Bronchial epithelial cell (primary cell): ENCODE measurements around the gene OPN4. TPM values are rescaled to one million over a fixed set of nuclear protein-coding genes. Genes with fewer than 3 reads are reported as not detected.

ENCODE experiments used
- DNase-seq: peaks from one replicate; pipeline ENCODE4 v3.0.0-alpha.2; 2010; ENCODE audit warnings: low read depth
- FAIRE-seq: peaks from 2 replicates; lab custom pipeline; 2011; peaks lifted over from hg19 to GRCh38; lab: Jason Lieb, UNC
- H3K27me3 ChIP-seq: 2 replicates; pipeline ENCODE4 v1.5.1; 2011; ENCODE audit warnings: low read length; ENCODE audit not compliant: control insufficient read depth, insufficient read depth
- H3K36me3 ChIP-seq: 2 replicates; pipeline ENCODE4 v1.5.1; 2011; ENCODE audit warnings: low read length; ENCODE audit not compliant: control insufficient read depth, insufficient read depth
- H3K4me3 ChIP-seq: 2 replicates; pipeline ENCODE4 v1.5.1; 2011; ENCODE audit warnings: mild to moderate bottlenecking, low read depth, low read length, control low read depth
- total RNA-seq: library from RNA; depleted of rRNA; stranded (reverse); fragments of >200 nt; gene quantifications from 2 replicates; pipeline ENCODE4 v1.2.1, GENCODE V29; 2014
- TF ChIP-seq, protein P1 (sequence below): IDR thresholded peaks from 2 replicates; pipeline ENCODE4 v1.5.1; 2011; ENCODE audit warnings: mild to moderate bottlenecking, moderate library complexity, low read length, control low read depth, inconsistent platforms; ENCODE audit not compliant: insufficient read depth, severe bottlenecking

Gene OPN4
- total RNA-seq, 1 donor from 2014 or later = not detected

DNA sequence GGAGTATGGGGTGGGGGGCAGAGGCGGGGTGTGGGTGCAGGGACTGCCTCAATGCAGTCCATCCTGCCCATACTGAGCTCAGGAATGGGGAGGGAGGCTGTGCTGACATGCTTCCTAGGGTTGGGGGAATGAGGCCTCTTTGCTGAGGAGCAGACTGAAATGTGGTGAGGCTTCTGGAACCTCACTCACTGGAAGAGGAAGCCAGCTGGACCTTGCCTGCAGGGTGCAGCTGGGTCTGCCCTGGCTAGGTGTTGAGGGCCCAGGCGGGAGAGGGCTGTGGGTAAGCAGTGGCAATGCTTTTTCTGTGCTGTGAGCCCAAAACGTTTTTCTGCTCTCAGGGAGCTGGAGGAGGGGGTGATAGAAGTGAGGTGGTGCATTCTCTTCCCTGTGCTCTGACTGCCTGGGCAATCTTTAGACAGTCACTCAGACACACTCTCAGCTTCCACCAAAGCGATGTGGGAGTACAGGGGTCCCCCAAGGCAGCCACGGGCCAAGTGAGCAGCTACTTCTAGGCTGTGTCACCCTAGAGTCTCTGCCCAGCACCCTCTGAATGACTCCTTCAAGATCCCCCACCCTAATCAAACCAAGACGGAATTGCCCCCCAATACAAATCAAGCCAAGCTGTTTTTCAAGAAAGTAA, 60.9 kb downstream of the OPN4 start:
- TF ChIP-seq, protein P1, sequence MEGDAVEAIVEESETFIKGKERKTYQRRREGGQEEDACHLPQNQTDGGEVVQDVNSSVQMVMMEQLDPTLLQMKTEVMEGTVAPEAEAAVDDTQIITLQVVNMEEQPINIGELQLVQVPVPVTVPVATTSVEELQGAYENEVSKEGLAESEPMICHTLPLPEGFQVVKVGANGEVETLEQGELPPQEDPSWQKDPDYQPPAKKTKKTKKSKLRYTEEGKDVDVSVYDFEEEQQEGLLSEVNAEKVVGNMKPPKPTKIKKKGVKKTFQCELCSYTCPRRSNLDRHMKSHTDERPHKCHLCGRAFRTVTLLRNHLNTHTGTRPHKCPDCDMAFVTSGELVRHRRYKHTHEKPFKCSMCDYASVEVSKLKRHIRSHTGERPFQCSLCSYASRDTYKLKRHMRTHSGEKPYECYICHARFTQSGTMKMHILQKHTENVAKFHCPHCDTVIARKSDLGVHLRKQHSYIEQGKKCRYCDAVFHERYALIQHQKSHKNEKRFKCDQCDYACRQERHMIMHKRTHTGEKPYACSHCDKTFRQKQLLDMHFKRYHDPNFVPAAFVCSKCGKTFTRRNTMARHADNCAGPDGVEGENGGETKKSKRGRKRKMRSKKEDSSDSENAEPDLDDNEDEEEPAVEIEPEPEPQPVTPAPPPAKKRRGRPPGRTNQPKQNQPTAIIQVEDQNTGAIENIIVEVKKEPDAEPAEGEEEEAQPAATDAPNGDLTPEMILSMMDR = no peak
- no peaks in the 10 kb centered on the region for H3K27me3 ChIP-seq
- no peak overlapping the region for H3K4me3 ChIP-seq
- DNase-seq = no peak
- H3K36me3 ChIP-seq = no peaks in the 10 kb centered on the region
- no peak for FAIRE-seq

DNA sequence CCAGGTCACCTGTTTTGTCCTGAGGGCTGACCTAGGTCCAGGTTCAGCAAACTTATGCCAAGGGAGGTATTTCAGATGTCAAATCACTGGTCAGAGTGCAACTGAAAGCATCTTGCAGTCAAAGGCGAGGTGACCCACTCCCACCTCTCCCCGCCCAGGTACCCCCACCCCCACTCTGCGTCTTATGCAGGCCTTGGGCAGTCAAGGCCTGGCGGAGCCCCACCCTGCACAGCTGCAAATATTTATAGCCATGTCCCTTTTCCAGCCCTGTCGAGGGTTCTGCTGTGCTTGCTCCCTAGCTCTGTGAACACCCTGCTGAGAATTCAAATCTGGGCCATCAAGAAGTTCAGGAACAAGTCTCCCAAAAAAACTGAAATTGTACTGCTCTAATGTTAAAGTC, 61.5 kb downstream of the OPN4 start:
- Histone ChIP-seq H3K4me3 (no peak overlapping the region), H3K36me3 (no peaks in the 10 kb centered on the region), H3K27me3 (no peaks in the 10 kb centered on the region)
- FAIRE-seq (no peak), DNase-seq (no peak)
- TF ChIP-seq, protein P1 = no peak

Other genes with a start within 250 kb of the OPN4 start
- 41.9 and 62.7 TPM in 2 replicates for gene WAPL, start 132.8 kb upstream of the OPN4 start, total RNA-seq
- gene LDB3, start 14.0 kb downstream of the OPN4 start, total RNA-seq = under 0.01 TPM in 1 of 2 replicates, not detected in the other
- 29.6 and 32.6 TPM in 2 replicates for gene BMPR1A, start 102.1 kb downstream of the OPN4 start, total RNA-seq